ENCODE results near the gene TMC7.

Gene TMC7

GRCh38 chr16:19033761-19034160 lies 50.0 kb downstream of the TMC7 start:
- DNase-seq: no peak

GRCh38 chr16:19040400-19040799 lies 56.7 kb downstream of the TMC7 start:
- no peak for DNase-seq

DNA sequence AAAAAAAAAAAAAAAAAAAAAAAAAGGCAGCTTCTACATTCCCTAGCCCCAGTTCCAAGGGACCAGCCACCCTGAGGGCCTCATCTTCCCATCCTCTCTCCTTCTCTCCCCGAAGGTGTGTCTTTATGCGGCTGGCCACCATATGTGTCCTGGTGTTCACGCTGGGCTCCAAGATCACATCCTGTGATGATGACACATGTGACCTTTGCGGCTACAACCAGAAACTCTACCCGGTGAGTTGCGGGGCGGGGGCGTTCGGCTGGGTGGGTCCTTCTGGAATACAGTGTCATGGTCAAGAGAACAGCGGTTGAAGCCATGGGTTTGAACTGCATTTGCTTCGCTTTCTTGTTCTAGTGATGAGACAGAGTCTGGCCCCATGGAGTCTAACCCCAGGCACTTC lies 61.0 kb downstream of the TMC7 start:
- DNase-seq: no peak

- no peak for DNase-seq
Observed at GRCh38 chr16:19046062-19046461, 62.3 kb downstream of the TMC7 start.

- no peak for DNase-seq
Observed at GRCh38 chr16:19062706-19063105, 79.0 kb downstream of the TMC7 start.

GRCh38 chr16:19066988-19067348 lies 83.2 kb downstream of the TMC7 start:
- no peak for DNase-seq

DNA sequence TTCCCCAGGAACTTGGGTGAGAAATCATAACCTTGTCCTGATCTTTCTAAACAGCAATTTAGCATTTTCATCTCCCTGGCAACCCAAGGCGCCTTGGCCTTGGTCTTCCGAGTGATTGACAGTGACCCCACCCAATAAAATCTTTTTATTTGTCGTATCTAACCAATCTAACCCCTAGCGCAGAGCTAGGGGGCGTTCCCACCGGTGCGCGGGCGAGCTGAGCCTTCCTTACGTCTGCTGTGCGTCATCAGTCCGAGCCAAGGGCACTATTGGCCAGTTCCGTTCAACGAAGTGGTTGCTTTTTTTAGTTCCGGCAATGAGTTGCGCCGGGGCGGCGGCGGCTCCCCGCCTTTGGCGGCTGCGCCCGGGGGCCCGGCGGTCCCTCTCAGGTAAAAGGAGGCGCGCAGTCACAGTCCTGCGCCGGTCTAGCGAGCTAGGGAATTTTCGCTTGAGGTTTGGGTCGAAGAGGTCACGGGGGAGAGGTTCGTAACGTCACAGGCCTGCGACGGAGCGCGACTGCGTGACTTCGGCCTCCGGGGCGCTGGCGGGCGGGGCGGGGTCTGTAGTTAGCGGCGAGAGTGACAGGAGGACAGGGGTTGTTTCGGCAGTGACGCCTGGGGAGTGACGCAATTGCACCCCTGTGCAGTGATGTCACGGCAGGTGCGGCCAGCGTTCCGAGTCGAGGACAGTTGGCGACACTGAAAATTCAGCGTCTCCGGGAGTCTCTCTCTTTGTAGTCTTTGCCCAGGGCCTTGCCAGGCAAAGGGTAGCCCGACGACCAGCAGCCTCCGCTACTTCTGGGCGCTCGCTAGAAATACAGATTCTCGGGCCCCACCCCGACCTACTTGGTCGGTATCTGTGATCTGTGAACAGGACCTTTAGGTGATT lies 83.9 kb downstream of the TMC7 start, which contains the start of gene COQ7:
TSS of gene COQ7 (plus strand) at position 266 of the 888 bp plus-strand sequence. CDS start at position 317, 51 bp downstream.
- peak; percentile 98 to 99 for DNase-seq

GRCh38 chr16:19068237-19068815 lies 84.6 kb downstream of the TMC7 start:
- DNase-seq: no peak

DNA sequence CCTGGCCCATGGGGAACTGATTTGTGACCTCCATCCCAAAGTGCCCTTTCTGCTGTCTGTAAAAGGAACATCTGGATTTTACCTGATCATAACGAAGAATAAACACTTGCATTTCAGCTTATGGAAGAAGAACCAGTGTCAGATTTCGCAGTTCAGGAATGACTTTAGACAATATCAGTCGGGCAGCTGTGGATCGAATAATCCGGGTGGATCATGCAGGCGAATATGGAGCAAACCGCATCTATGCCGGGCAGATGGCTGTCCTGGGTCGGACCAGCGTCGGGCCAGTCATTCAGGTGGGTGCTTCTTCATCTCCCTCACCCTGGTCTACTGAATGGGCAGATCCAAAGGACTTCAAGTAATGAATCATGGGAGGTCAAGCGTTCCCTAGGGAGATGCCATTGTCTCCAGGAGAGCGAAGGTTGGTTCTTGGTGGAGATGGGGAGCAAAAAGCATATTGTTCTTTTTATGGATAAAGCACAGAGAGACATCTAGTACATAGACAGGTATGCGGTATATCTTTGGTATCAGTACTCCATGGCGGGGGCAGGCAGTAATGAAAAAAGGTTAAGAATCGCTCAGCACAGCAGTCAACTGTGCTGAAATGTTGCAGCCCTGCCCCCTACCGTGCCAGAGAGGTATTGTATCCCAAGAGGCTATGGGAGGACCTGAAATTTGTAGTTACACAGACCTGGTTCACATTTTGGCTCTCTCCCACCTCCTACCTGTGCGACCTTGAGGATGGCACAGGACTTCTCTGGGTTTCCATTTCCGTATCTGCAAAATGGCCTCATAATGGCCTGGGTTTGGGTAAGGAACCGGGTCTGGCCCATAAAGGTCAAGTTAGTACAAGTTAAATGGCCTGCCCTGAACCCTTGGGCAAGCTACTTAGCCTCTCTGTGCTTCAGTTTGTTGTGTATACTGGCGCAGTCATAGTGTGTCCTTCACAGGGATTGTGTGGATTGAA lies 88.4 kb downstream of the TMC7 start:
- DNase-seq: peak; percentile 71 to 77

- no peak for DNase-seq
Observed at GRCh38 chr16:19073344-19073743, 89.6 kb downstream of the TMC7 start.

DNA sequence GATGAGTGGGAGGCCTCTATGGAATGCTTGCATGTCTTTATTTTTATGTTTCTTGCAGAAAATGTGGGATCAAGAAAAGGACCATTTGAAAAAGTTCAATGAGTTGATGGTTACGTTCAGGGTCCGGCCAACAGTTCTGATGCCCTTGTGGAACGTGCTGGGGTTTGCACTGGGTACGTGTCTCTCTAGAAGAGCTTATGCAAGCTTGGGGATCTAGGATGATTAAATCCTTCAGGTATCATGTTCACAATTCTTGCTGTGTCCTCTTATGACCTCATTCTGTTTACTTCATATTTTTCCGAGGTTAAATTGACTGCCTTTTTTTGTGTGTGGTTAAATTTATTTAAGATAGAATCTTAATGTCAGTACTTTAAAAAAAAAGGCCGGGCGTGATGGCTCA lies 90.1 kb downstream of the TMC7 start:
- no peak for DNase-seq

DNA sequence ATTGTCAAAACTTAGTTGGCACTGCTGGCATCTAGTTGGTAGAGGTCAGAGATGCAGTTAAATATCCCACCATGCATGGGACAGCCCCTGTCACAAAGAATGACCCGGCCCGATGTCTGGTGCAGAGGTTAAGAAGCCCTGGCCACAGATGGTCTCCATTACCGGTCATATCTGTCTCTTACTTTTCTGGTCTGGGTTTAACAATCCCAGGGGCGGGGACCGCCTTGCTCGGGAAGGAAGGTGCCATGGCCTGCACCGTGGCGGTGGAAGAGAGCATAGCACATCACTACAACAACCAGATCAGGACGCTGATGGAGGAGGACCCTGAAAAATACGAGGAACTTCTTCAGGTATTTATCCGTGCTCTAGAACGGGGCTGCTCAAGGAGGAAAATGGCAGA lies 91.8 kb downstream of the TMC7 start:
- no peak for DNase-seq

DNA sequence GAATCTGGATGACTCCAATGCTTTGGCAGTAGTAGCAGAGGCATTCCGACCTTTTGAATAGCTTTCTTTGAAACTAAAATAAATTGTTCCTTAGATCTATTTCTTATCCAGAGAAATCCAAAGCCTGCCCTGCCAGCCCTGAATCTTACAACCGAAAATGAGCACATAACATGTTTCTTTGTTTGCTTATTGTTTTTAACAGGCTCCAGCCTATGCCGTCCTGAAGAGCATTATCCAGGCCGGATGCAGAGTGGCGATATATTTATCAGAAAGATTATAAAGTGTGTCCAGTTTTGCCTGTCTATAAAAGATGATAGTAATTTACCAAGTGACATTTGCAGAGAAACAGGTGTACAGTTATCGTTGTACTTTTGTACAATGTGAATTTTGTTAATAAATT lies 94.1 kb downstream of the TMC7 start:
- no peak for DNase-seq

DNA sequence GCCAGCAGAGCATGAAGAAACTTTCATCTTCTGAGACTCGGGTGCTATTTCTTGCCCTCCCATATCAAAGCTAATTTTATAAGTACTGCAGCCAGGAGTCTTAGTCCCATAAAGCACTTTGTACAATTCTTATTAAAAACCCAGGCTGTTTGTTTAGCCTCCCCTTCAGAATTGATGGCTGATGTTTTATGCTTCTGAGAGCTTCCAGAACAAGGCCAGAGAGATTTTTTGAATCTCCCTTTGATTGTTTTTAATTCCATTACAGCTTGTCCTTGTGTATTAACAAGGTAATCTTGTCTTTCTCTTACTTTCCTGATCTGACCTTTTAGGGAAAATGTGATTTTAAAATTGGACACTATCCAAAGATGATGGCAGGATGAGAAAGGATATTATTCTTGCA lies 99.9 kb downstream of the TMC7 start:
- DNase-seq: no peak

GRCh38 chr16:19084139-19084538 lies 100.4 kb downstream of the TMC7 start:
- no peak for DNase-seq

- no peak for DNase-seq
Observed at GRCh38 chr16:19084879-19085278, 101.1 kb downstream of the TMC7 start.

GRCh38 chr16:19085679-19086200 lies 102.0 kb downstream of the TMC7 start:
- DNase-seq: no peak

DNA sequence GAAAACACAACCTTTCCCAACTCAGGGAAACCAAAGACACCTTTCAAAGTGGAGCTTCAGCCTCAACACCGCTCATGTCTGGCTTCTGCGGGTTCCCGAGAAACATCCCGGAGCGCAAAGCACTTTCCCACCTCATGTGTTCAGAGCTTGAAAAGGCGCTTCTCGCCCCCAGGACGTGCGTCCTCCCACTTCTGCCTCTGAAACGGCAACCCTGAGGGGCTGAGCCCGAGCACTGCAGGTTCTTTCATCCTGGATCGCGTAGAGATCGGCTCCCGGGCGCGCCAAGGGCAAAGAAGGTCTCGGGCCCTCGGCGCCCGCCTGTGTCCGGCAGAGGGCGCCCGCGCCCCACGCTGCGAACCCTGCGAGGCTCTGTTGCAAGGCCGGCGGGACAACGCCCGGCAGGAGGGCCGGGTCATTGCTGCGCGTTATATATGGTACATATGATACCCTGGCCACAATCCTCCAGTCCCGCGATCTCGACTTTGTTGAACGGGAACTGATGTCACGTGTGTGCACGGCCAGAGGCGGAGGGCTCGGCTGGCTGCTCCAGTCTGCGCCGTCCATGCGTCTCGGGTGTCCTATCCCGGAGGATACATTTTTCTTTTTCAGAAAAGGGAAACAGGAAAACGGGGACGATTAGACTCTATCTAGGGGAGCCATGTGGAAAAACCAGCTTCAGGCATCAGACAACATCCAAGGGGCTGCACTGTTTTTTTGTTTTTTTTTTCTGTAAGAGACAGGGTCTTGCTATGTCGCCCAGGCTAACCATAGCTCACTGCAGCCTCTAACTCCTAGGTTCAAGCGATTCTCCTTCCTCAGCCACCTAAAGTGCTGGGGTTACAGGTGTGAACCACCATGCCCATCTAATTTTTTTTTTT lies 102.8 kb downstream of the TMC7 start:
- DNase-seq: peak; percentile 81 to 84

- no peak for DNase-seq
Observed at GRCh38 chr16:19088341-19088916, 104.7 kb downstream of the TMC7 start.

- DNase-seq: no peak
Observed at GRCh38 chr16:19089410-19089955, 105.7 kb downstream of the TMC7 start.

- DNase-seq: no peak
Observed at GRCh38 chr16:19090916-19091315, 107.2 kb downstream of the TMC7 start.

All from activated CD4-positive, alpha-beta T cell treated with anti-CD3 and anti-CD28 coated beads, Interleukin-2, amount 50 U/mL, for 48 hours (primary cell).